Cardiac septum (tissue), 1 donor: ENCODE data around the gene BRSK2. TPM values are rescaled to one million over a fixed set of nuclear protein-coding genes. Genes with fewer than 3 reads are reported as not detected.
A peak's percentile ranks its signal among the peaks of the same experiment; 100 is the strongest.
"Not testable (repeated sequence)": the region's sequence is repeated elsewhere in the genome, so short reads cannot be mapped to it uniquely, and the experiment has no call there.

Source experiments
- DNase-seq: peaks from one replicate; pipeline ENCODE4 v3.0.0-alpha.2; 2020; ENCODE audit warnings: low spot score
- intact Hi-C: fragments of 100-400 bp; cut with DNase I; formaldehyde crosslinking; loops from one replicate; pipeline ENCODE4 v1.14.0; 2022
- total RNA-seq: library from RNA; stranded (reverse); fragmentation: NEBNext Ultra II Directional; extraction: Animal tissue kit (Norgen Biotek cat#: 25700); gene quantifications from one replicate; pipeline ENCODE4 v1.2.1, GENCODE V29; 2021
- donor health status: DM: no; HTN: no; CAD: no.

Gene BRSK2
- total RNA-seq, 1 donor from 2014 or later, result 0.16 TPM

- DNase-seq, result no peak
- intact Hi-C loops, result no loop called here
Measured at GRCh38 chr11:1500466-1501420, 111.0 kb downstream of the BRSK2 start.

GRCh38 chr11:1501421-1502167 is 111.9 kb downstream of the BRSK2 start:
- intact Hi-C loops, result no loop called here
- DNase-seq, result no peak

GRCh38 chr11:1502168-1502953 is 112.6 kb downstream of the BRSK2 start:
- intact Hi-C loops, result no loop called here
- no peak for DNase-seq

GRCh38 chr11:1502954-1503707 is 113.4 kb downstream of the BRSK2 start:
- no peak for DNase-seq
- intact Hi-C loops, result no loop called here

GRCh38 chr11:1503708-1504104 is 114.0 kb downstream of the BRSK2 start:
- peak; percentile 82 for DNase-seq
- intact Hi-C loops, result no loop called here

GRCh38 chr11:1504138-1504537 is 114.4 kb downstream of the BRSK2 start:
- no peak for DNase-seq
- intact Hi-C loops, result no loop called here

GRCh38 chr11:1504581-1505290 is 115.0 kb downstream of the BRSK2 start:
- intact Hi-C loops, result loop anchor here (5.0 kb wide), 1 partner anchor 37 kb away; no protein-coding TSS in a partner anchor

GRCh38 chr11:1505480-1505879 is 115.7 kb downstream of the BRSK2 start:
- DNase-seq, result no peak
- intact Hi-C loops, result loop anchor here (5.0 kb wide), 1 partner anchor 38 kb away; no protein-coding TSS in a partner anchor

More at GRCh38 chr11:1504581-1505290, 115.0 kb downstream of the BRSK2 start:
- no peak for DNase-seq

GRCh38 chr11:1506981-1507380 is 117.2 kb downstream of the BRSK2 start:
- intact Hi-C loops, result loop anchor here (5.0 kb wide), 1 partner anchor 40 kb away; no protein-coding TSS in a partner anchor
- DNase-seq, result no peak

GRCh38 chr11:1507381-1508140 is 117.8 kb downstream of the BRSK2 start:
- intact Hi-C loops, result loop anchor here (5.0 kb wide), 1 partner anchor 40 kb away; no protein-coding TSS in a partner anchor
- DNase-seq, result no peak

GRCh38 chr11:1508491-1508891 is 118.8 kb downstream of the BRSK2 start:
- intact Hi-C loops, result loop anchor here (5.0 kb wide), 1 partner anchor 41 kb away; no protein-coding TSS in a partner anchor
- DNase-seq, result no peak

GRCh38 chr11:1508986-1509385 is 119.3 kb downstream of the BRSK2 start:
- intact Hi-C loops, result loop anchor here (5.0 kb wide), 1 partner anchor 42 kb away; no protein-coding TSS in a partner anchor
- DNase-seq, result no peak

- intact Hi-C loops, result loop anchor here (5.0 kb wide), 1 partner anchor 42 kb away; no protein-coding TSS in a partner anchor
Measured at GRCh38 chr11:1509626-1510255, 120.0 kb downstream of the BRSK2 start.

GRCh38 chr11:1510351-1510750 is 120.6 kb downstream of the BRSK2 start:
- DNase-seq, intact Hi-C loops: not testable (repeated sequence)

More at GRCh38 chr11:1509626-1510255, 120.0 kb downstream of the BRSK2 start:
- DNase-seq, result no peak

GRCh38 chr11:1510928-1511327 is 121.2 kb downstream of the BRSK2 start:
- intact Hi-C loops, result no loop called here
- no peak for DNase-seq

GRCh38 chr11:1511937-1512496 is 122.3 kb downstream of the BRSK2 start:
- DNase-seq, result no peak
- intact Hi-C loops, result no loop called here
